K562 (cell line): ENCODE measurements around the gene DIAPH3. TPM values are rescaled to one million over a fixed set of nuclear protein-coding genes. Genes with fewer than 3 reads are reported as not detected.

ENCODE experiments used
- ATAC-seq: fragments of 200-7000 bp; cut with Tn5 transposase; 3 replicates; pipeline ENCODE4 v1.9.1; 2020; ENCODE audit warnings: moderate library complexity
- BruUV-seq: library from RNA; stranded (reverse); fragments of 400-500 nt; replicated peaks from 2 replicates; lab custom pipeline; 2021; lab: Mats Ljungman, UMichigan
- CTCF ChIA-PET: fragments of 300-600 bp; formaldehyde crosslinking; extraction: SDS; loops from one replicate; lab custom pipeline; 2021; ENCODE audit warnings: low intra/inter-chr PET ratio; lab: Yijun Ruan, JAX
- POLR2A ChIA-PET: fragments of 300-600, 350-650 bp; sonication (Branson Sonifier 250); formaldehyde crosslinking; extraction: SDS; loops from one replicate; lab custom pipeline; 2021; ENCODE audit warnings: antibody characterized with exemption, inconsistent platforms; lab: Yijun Ruan, JAX
- DNase-seq, 4 experiments: peaks; one replicate each; pipeline versions ENCODE4 v3.0.0 to v3.0.0-alpha.2; 2011 to 2018; ENCODE audit warnings: low spot score in 3 of 4, mixed read lengths in 3 of 4; ENCODE audit errors: extremely low read depth in 1 of 4
- FAIRE-seq: peaks from 2 replicates; lab custom pipeline; 2011; peaks lifted over from hg19 to GRCh38; lab: Jason Lieb, UNC
- H2AFZ ChIP-seq: 2 replicates; pipeline ENCODE4 v1.6.0; 2011; ENCODE audit warnings: low read depth, low read length, control low read depth, inconsistent platforms
- H3K27ac ChIP-seq: fragments of 200-600 bp; 3 replicates; pipeline ENCODE4 v1.8.0; 2011; ENCODE audit warnings: low read depth, mild to moderate bottlenecking, control low read depth, inconsistent platforms, low read length, moderate library complexity, mixed read lengths; ENCODE audit errors: extremely low read depth
- H3K27me3 ChIP-seq, 2 experiments: fragments of 300-600 bp in 1 of 2; 2 replicates in 1 of 2; 3 replicates in 1 of 2; pipeline versions ENCODE4 v1.6.0 to v1.8.0; 2011; ENCODE audit warnings: inconsistent platforms in 2 of 2, low read length in 2 of 2, mild to moderate bottlenecking in 1 of 2, mixed read lengths in 1 of 2, moderate library complexity in 1 of 2; ENCODE audit not compliant: control insufficient read depth in 2 of 2, insufficient read depth in 2 of 2
- H3K36me3 ChIP-seq: fragments of 300-600 bp; 3 replicates; pipeline ENCODE4 v1.8.0; 2011; ENCODE audit warnings: mild to moderate bottlenecking, low read length, inconsistent platforms; ENCODE audit not compliant: control insufficient read depth, insufficient read depth
- H3K4me1 ChIP-seq, 2 experiments: fragments of 200-600 bp in 1 of 2; replicated peaks in 1 of 2; 2 replicates in 1 of 2; 3 replicates in 1 of 2; pipeline versions ENCODE4 v1.5.1 to v1.8.0; 2011; ENCODE audit warnings: inconsistent platforms in 2 of 2, low read length in 2 of 2, mild to moderate bottlenecking in 1 of 2, mixed read lengths in 1 of 2, moderate library complexity in 1 of 2; ENCODE audit not compliant: control insufficient read depth in 2 of 2, insufficient read depth in 2 of 2
- H3K4me2 ChIP-seq: 2 replicates; pipeline ENCODE4 v1.6.1; 2011; ENCODE audit warnings: low read length, control low read depth, inconsistent platforms, mixed read lengths; ENCODE audit not compliant: insufficient read depth
- H3K4me3 ChIP-seq: fragments of 200-600 bp; sonication (generic), shearing (Covaris generic); 2 replicates; pipeline ENCODE4 v1.5.1; 2016; ENCODE audit warnings: control low read depth, inconsistent platforms
- H3K79me2 ChIP-seq: fragments of 200-600 bp; 3 replicates; pipeline ENCODE4 v1.8.0; 2011; ENCODE audit warnings: low read length, inconsistent platforms; ENCODE audit not compliant: control insufficient read depth, insufficient read depth
- H3K9ac ChIP-seq, 2 experiments: 2 replicates each; pipeline versions ENCODE4 v1.6.0 to v1.6.1; 2011; ENCODE audit warnings: low read depth in 2 of 2, low read length in 2 of 2, control low read depth in 1 of 2, inconsistent platforms in 1 of 2, mild to moderate bottlenecking in 1 of 2, mixed read lengths in 1 of 2; ENCODE audit not compliant: insufficient read depth in 1 of 2
- H3K9me1 ChIP-seq: one replicate; pipeline ENCODE4 v1.6.0; 2011; ENCODE audit warnings: inconsistent platforms, mild to moderate bottlenecking, low read length, moderate library complexity; ENCODE audit not compliant: control insufficient read depth, insufficient read depth
- H3K9me3 ChIP-seq: replicated peaks from 2 replicates; pipeline ENCODE4 v1.5.1; 2011; ENCODE audit warnings: low read depth, low read length, inconsistent platforms; ENCODE audit not compliant: control insufficient read depth, insufficient read depth
- H4K20me1 ChIP-seq: replicated peaks from 2 replicates; pipeline ENCODE4 v1.6.1; 2011; ENCODE audit warnings: low read length, inconsistent platforms, mixed read lengths; ENCODE audit not compliant: control insufficient read depth, insufficient read depth
- GTF2F1 ChIP-seq: IDR thresholded peaks from 2 replicates; pipeline ENCODE4 v1.6.1; 2011; ENCODE audit warnings: low read depth, low read length, improper control_type of control experiment
- MBD2 ChIP-seq: sonication (generic); IDR thresholded peaks from 2 replicates; pipeline ENCODE4 v1.6.1; 2016; ENCODE audit warnings: low read depth, borderline replicate concordance
- NCOA1 ChIP-seq: fragments of 450-650 bp; IDR thresholded peaks from 2 replicates; pipeline ENCODE4 v1.6.1; 2016; ENCODE audit warnings: low read depth
- SREBF1 ChIP-seq: fragments of 150-350 bp; IDR thresholded peaks from 2 replicates; pipeline ENCODE4 v1.6.1; 2014; ENCODE audit warnings: antibody characterized with exemption, low read depth, low read length, borderline replicate concordance
- TAF7 ChIP-seq: fragments of 450-650 bp; IDR thresholded peaks from 2 replicates; pipeline ENCODE4 v1.6.1; 2016; ENCODE audit warnings: missing genetic modification characterization, missing compliant biosample characterization
- TAF9B ChIP-seq: fragments of 450-650 bp; IDR thresholded peaks from 2 replicates; pipeline ENCODE4 v1.6.1; 2018; ENCODE audit warnings: mild to moderate bottlenecking; ENCODE audit not compliant: partially characterized antibody
- in situ Hi-C: fragments of 300-500 bp; cut with MboI; formaldehyde crosslinking; loops from 4 replicates; pipeline ENCODE4 v1.15.0; 2018; ENCODE audit warnings: inconsistent platforms, mixed read lengths
- intact Hi-C: fragments of 100-400 bp; cut with micrococcal nuclease; formaldehyde crosslinking; loops from 2 replicates; pipeline ENCODE4 v1.14.2; 2022
- polyA plus RNA-seq, 8 experiments: library from polyadenylated mRNA; depleted of rRNA in 4 of 8; stranded (reverse) in 5 of 8; unstranded in 3 of 8; fragments of >200 nt; fragmentation: Nextera tagmentation in 2 of 8; fragmentation: Illumina TruSeq in 1 of 8; extraction: Ambion mirVana in 2 of 8; extraction: Trizol in 1 of 8; gene quantifications; 2 replicates each; pipeline versions ENCODE4 v1.2.1 to v1.2.3, GENCODE V29; 2011 to 2014; ENCODE audit warnings: inconsistent platforms in 1 of 8, missing spikeins in 1 of 8
- total RNA-seq, 7 experiments: library from RNA; depleted of rRNA in 6 of 7; stranded (reverse); fragments of >200 nt in 6 of 7; fragmentation: Illumina TruSeq in 2 of 7; extraction: Trizol in 2 of 7; gene quantifications; 2 replicates each; pipeline versions ENCODE4 v1.2.1 to v1.2.3, GENCODE V29; 2011 to 2021; ENCODE audit warnings: low replicate concordance in 1 of 7
- TF ChIP-seq, protein P1 (sequence below): fragments of 150-350 bp; IDR thresholded peaks from 2 replicates; pipeline ENCODE4 v1.6.1; 2014; ENCODE audit warnings: low read depth, mild to moderate bottlenecking, low read length, borderline replicate concordance
- TF ChIP-seq, protein P2 (sequence below): sonication (generic); formaldehyde crosslinking; IDR thresholded peaks from 2 replicates; pipeline ENCODE4 v1.8.0; 2022; ENCODE audit warnings: mild to moderate bottlenecking, missing genetic modification reagents

The DIAPH3 gene
- total and polyA plus RNA-seq, 9 of the 15 experiments (the other 6 are each of a cell fraction or from before 2014, with no cell fraction given): 9.0 to 18.7 (median 14.7) TPM

DNA sequence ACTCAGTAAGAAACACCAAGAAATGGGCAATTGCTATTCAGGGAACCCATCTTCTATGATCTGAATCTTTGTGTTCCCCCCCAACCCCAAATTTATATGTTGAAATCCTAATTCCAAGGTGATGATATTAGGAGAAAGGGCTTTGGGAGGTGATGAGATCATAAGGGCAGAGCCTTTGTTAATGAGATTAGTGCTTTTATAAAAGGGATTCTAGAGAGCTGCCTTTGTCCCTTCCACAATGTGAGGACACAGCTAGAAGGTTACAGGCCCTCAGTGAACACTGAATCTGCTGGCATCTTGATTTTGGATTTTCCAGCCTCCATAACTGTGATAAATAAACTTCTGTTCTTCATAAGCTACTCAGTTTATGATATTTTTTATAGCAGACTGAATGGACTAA lies 376.0 kb downstream of the DIAPH3 start:
- TF ChIP-seq, protein P1, sequence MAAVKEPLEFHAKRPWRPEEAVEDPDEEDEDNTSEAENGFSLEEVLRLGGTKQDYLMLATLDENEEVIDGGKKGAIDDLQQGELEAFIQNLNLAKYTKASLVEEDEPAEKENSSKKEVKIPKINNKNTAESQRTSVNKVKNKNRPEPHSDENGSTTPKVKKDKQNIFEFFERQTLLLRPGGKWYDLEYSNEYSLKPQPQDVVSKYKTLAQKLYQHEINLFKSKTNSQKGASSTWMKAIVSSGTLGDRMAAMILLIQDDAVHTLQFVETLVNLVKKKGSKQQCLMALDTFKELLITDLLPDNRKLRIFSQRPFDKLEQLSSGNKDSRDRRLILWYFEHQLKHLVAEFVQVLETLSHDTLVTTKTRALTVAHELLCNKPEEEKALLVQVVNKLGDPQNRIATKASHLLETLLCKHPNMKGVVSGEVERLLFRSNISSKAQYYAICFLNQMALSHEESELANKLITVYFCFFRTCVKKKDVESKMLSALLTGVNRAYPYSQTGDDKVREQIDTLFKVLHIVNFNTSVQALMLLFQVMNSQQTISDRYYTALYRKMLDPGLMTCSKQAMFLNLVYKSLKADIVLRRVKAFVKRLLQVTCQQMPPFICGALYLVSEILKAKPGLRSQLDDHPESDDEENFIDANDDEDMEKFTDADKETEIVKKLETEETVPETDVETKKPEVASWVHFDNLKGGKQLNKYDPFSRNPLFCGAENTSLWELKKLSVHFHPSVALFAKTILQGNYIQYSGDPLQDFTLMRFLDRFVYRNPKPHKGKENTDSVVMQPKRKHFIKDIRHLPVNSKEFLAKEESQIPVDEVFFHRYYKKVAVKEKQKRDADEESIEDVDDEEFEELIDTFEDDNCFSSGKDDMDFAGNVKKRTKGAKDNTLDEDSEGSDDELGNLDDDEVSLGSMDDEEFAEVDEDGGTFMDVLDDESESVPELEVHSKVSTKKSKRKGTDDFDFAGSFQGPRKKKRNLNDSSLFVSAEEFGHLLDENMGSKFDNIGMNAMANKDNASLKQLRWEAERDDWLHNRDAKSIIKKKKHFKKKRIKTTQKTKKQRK: no peak
- TF ChIP-seq SREBF1 (no peak), TAF7 (tag) (no peak), GTF2F1 (no peak), TAF9B (no peak), NCOA1 (no peak), MBD2 (no peak)
- TF ChIP-seq, protein P2, sequence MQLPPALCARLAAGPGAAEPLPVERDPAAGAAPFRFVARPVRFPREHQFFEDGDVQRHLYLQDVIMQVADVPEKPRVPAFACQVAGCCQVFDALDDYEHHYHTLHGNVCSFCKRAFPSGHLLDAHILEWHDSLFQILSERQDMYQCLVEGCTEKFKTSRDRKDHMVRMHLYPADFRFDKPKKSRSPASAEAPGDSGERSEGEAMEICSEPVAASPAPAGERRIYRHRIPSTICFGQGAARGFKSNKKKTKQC (CRISPR knock-in tag): no peak
- TF ChIP-seq, all 486 proteins: peak for 0
- Histone ChIP-seq H2AFZ (no peak overlapping the region), H3K27ac (no peak overlapping the region), H4K20me1 (no peaks in the 10 kb centered on the region), H3K9me3 (no peaks in the 10 kb centered on the region), H3K4me3 (no peak overlapping the region), H3K9ac (no peak overlapping the region), H3K27me3 (no peaks in the 10 kb centered on the region), H3K4me1 (no peaks in the 10 kb centered on the region), H3K79me2 (no peaks in the 10 kb centered on the region), H3K9me1 (no peaks in the 10 kb centered on the region), H3K4me2 (no peak overlapping the region), H3K36me3 (no peaks in the 10 kb centered on the region)
- FAIRE-seq (no peak), DNase-seq (no peak), ATAC-seq (no peak)
- CTCF ChIA-PET: no interaction called here
- POLR2A ChIA-PET: no interaction called here
- no TSS peak for BruUV-seq
- in situ Hi-C loops: no loop called here
- intact Hi-C loops: no loop called here
